H9 (cell line): ENCODE data around the gene RRBP1. TPM values are rescaled to one million over a fixed set of nuclear protein-coding genes. Genes with fewer than 3 reads are reported as not detected.

ENCODE experiments used
- DNase-seq: peaks from one replicate; pipeline ENCODE4 v3.0.0-alpha.2; 2017
- H2AFZ ChIP-seq: one replicate; pipeline ENCODE4 v1.6.1; 2013; ENCODE audit warnings: mild to moderate bottlenecking, low read length, control low read depth, moderate library complexity
- H2AK5ac ChIP-seq: 2 replicates; pipeline ENCODE4 v1.6.1; 2013; ENCODE audit warnings: low read length, control low read depth, mixed read lengths; ENCODE audit not compliant: insufficient read length
- H2BK120ac ChIP-seq: one replicate; pipeline ENCODE4 v1.6.1; 2013; ENCODE audit warnings: low read depth, mild to moderate bottlenecking, low read length, control low read depth, inconsistent platforms; ENCODE audit not compliant: poor library complexity, severe bottlenecking
- H2BK12ac ChIP-seq: 2 replicates; pipeline ENCODE4 v1.6.1; 2013; ENCODE audit warnings: low read length, control low read depth, mixed read lengths, low read depth; ENCODE audit not compliant: insufficient read length
- H2BK15ac ChIP-seq: 2 replicates; pipeline ENCODE4 v1.6.1; 2013; ENCODE audit warnings: low read depth, low read length, control low read depth
- H2BK20ac ChIP-seq: one replicate; pipeline ENCODE4 v1.6.1; 2013; ENCODE audit warnings: low read depth, mild to moderate bottlenecking, low read length, control low read depth, inconsistent platforms; ENCODE audit not compliant: poor library complexity, severe bottlenecking
- H2BK5ac ChIP-seq: 2 replicates; pipeline ENCODE4 v1.6.1; 2013; ENCODE audit warnings: low read length, control low read depth, mixed read lengths; ENCODE audit not compliant: insufficient read length
- H3K14ac ChIP-seq: 2 replicates; pipeline ENCODE4 v1.6.1; 2013; ENCODE audit warnings: low read length, control low read depth; ENCODE audit not compliant: insufficient read depth
- H3K18ac ChIP-seq: 2 replicates; pipeline ENCODE4 v1.6.1; 2013; ENCODE audit warnings: low read depth, mild to moderate bottlenecking, mixed read lengths, low read length, control low read depth; ENCODE audit not compliant: insufficient read length
- H3K23ac ChIP-seq: 2 replicates; pipeline ENCODE4 v1.6.1; 2013; ENCODE audit warnings: low read length, control low read depth, mixed read lengths, low read depth; ENCODE audit not compliant: insufficient read length
- H3K23me2 ChIP-seq: 2 replicates; pipeline ENCODE4 v1.6.1; 2013; ENCODE audit warnings: low read depth, mild to moderate bottlenecking, mixed read lengths, low read length, control low read depth; ENCODE audit not compliant: insufficient read length, poor library complexity, severe bottlenecking
- H3K27ac ChIP-seq: 2 replicates; pipeline ENCODE4 v1.5.1; 2013; ENCODE audit warnings: low read length, control low read depth, mixed read lengths, low read depth; ENCODE audit not compliant: insufficient read length
- H3K27me3 ChIP-seq: 2 replicates; pipeline ENCODE4 v1.6.1; 2013; ENCODE audit warnings: low read length, control low read depth, inconsistent platforms; ENCODE audit not compliant: insufficient read depth
- H3K4ac ChIP-seq: 2 replicates; pipeline ENCODE4 v1.6.1; 2013; ENCODE audit warnings: low read depth, mild to moderate bottlenecking, control low read depth, inconsistent platforms, low read length, moderate library complexity
- H3K4me1 ChIP-seq: 2 replicates; pipeline ENCODE4 v1.6.1; 2013; ENCODE audit warnings: low read length, control low read depth, inconsistent platforms; ENCODE audit not compliant: insufficient read depth
- H3K4me2 ChIP-seq: 2 replicates; pipeline ENCODE4 v1.6.1; 2013; ENCODE audit warnings: low read length, control low read depth, mixed read lengths; ENCODE audit not compliant: insufficient read length, insufficient read depth
- H3K56ac ChIP-seq: 2 replicates; pipeline ENCODE4 v1.6.1; 2013; ENCODE audit warnings: low read depth, mild to moderate bottlenecking, mixed read lengths, low read length, control low read depth; ENCODE audit not compliant: insufficient read length
- H3K79me1 ChIP-seq: 2 replicates; pipeline ENCODE4 v1.6.1; 2013; ENCODE audit warnings: low read depth, mild to moderate bottlenecking, moderate library complexity, low read length, control low read depth, inconsistent platforms; ENCODE audit not compliant: insufficient read depth, poor library complexity, severe bottlenecking
- H3K79me2 ChIP-seq: 2 replicates; pipeline ENCODE4 v1.6.1; 2013; ENCODE audit warnings: low read length, control low read depth, inconsistent platforms; ENCODE audit not compliant: insufficient read depth
- H3K9ac ChIP-seq: 2 replicates; pipeline ENCODE4 v1.6.1; 2013; ENCODE audit warnings: low read length, control low read depth, mixed read lengths; ENCODE audit not compliant: insufficient read length; ENCODE audit errors: extremely low read depth
- H3K9me3 ChIP-seq: one replicate; pipeline ENCODE4 v1.6.1; 2013; ENCODE audit warnings: low read depth, low read length, inconsistent platforms; ENCODE audit not compliant: control insufficient read depth
- H3T11ph ChIP-seq: one replicate; pipeline ENCODE4 v1.6.1; 2013; ENCODE audit warnings: mild to moderate bottlenecking, low read length, control low read depth, inconsistent platforms
- H4K20me1 ChIP-seq: one replicate; pipeline ENCODE4 v1.6.1; 2013; ENCODE audit not compliant: control insufficient read depth, insufficient read length, insufficient read depth
- H4K5ac ChIP-seq: 2 replicates; pipeline ENCODE4 v1.6.1; 2013; ENCODE audit warnings: low read depth, mild to moderate bottlenecking, mixed read lengths, low read length, control low read depth; ENCODE audit not compliant: insufficient read length
- H4K8ac ChIP-seq: replicated peaks from 2 replicates; pipeline ENCODE4 v1.6.1; 2013; ENCODE audit warnings: low read length, control low read depth, mixed read lengths, low read depth; ENCODE audit not compliant: insufficient read length
- H4K91ac ChIP-seq: 2 replicates; pipeline ENCODE4 v1.6.1; 2013; ENCODE audit warnings: low read depth, mild to moderate bottlenecking, moderate library complexity, mixed read lengths, low read length, control low read depth; ENCODE audit not compliant: insufficient read length
- H3K27ac Mint-ChIP-seq, 3 experiments: 2 replicates in 2 of 3; 3 replicates in 1 of 3; pipeline ENCODE4 v1.8.0; 2020 to 2021; ENCODE audit warnings: mixed read lengths in 3 of 3, mild to moderate bottlenecking in 1 of 3, moderate library complexity in 1 of 3
- H3K27me3 Mint-ChIP-seq: 2 replicates; pipeline ENCODE4 v1.8.0; 2021; ENCODE audit warnings: low read depth, mild to moderate bottlenecking, moderate library complexity, mixed read lengths
- H3K36me3 Mint-ChIP-seq, 3 experiments: 2 replicates in 2 of 3; 3 replicates in 1 of 3; pipeline ENCODE4 v1.8.0; 2020 to 2021; ENCODE audit warnings: low read depth in 3 of 3, mixed read lengths in 3 of 3; ENCODE audit not compliant: insufficient read depth in 1 of 3
- H3K4me1 Mint-ChIP-seq, 2 experiments: 2 replicates each; pipeline ENCODE4 v1.8.0; 2020; ENCODE audit warnings: mixed read lengths in 2 of 2
- H3K4me3 Mint-ChIP-seq, 2 experiments: 2 replicates in 1 of 2; 3 replicates in 1 of 2; pipeline ENCODE4 v1.8.0; 2020 to 2021; ENCODE audit warnings: mild to moderate bottlenecking in 2 of 2, mixed read lengths in 2 of 2, moderate library complexity in 1 of 2
- H3K9me3 Mint-ChIP-seq, 2 experiments: 2 replicates in 1 of 2; 3 replicates in 1 of 2; pipeline ENCODE4 v1.8.0; 2020; ENCODE audit warnings: mild to moderate bottlenecking in 2 of 2, mixed read lengths in 2 of 2, moderate library complexity in 1 of 2
- WGBS: extraction: QIAGEN DNeasy Blood & Tissue Kit; methylation state at CpG from one replicate; pipeline ENCODE4 v1.1.7; 2013; ENCODE audit warnings: missing lambda C conversion rate, low lambda C conversion rate, mixed read lengths; ENCODE audit not compliant: insufficient read length; ENCODE audit errors: extremely low coverage; 5-methylcytosine and 5-hydroxymethylcytosine counted together
- total RNA-seq: library from RNA; stranded (reverse); gene quantifications from 2 replicates; pipeline ENCODE4 v1.2.1, GENCODE V29; 2021
- TF ChIP-seq, protein P1 (sequence below): fragments of 200-600 bp; sonication (generic); conservative IDR thresholded peaks from 3 replicates; pipeline ENCODE4 v1.8.0; 2021; ENCODE audit warnings: antibody characterized with exemption, mild to moderate bottlenecking

RRBP1 gene
- total RNA-seq, 1 experiment from 2014 or later = 97.8 TPM

DNA sequence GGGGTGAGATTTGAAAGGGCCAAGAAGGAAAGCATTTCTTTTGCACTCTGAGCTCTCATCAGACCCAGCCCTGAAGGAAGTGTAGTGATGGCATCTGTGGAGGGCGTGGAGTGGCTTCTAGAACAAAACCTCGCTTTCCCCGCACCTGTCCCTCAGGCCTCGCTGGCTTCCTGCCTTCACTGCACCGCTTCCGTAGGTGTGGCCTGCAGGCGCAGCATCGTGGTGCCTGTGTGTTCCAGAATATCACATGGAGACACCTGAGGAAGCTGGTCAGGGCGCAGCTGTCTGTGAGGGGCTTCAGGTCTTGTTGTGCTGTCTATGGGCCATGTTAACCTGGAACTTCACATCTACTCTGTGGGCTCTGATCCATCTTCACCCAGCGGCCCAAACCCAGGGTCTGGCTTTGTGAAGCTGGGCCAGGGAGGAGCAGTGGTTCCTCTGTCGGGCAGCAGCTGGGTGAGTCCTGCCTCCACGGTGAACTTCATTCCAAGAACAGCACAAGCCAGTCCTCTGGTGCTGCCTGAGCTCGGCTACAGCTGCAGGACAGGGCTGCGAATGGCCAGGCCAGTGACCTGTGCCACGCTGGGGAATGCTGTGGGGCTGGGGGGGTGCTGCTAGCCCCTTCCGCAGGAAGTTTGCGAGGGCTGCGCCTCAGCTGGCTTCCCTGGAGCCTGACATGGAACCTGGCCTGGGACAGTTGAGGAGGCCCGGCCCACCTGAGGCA lies 71.3 kb downstream of the RRBP1 start:
- no peak overlapping the region for H2AFZ ChIP-seq
- no peak overlapping the region for H3K4me3 Mint-ChIP-seq
- no peaks in the 10 kb centered on the region; the same call in 1 of the 2 replicates for H3K4me1 ChIP-seq
- no peak overlapping the region for H3T11ph ChIP-seq
- no peak overlapping the region; a peak in 1 of 7 replicates for H3K27ac Mint-ChIP-seq
- no peak overlapping the region for H3K56ac ChIP-seq
- H4K91ac ChIP-seq = no peak overlapping the region
- H3K79me2 ChIP-seq = no peaks in the 10 kb centered on the region
- H2BK5ac ChIP-seq = no peak overlapping the region
- peaks cover 7 to 12% of the 10 kb centered on the region in 2 experiments for H3K4me1 Mint-ChIP-seq
- no peak overlapping the region for H4K8ac ChIP-seq
- H4K20me1 ChIP-seq = no peaks in the 10 kb centered on the region
- no peaks in the 10 kb centered on the region for H3K9me3 ChIP-seq
- no peak overlapping the region for H2AK5ac ChIP-seq
- H2BK20ac ChIP-seq = no peak overlapping the region
- H3K79me1 ChIP-seq = no peaks in the 10 kb centered on the region
- H3K9me3 Mint-ChIP-seq = no peaks in the 10 kb centered on the region
- H3K9ac ChIP-seq = no peak overlapping the region
- DNase-seq = peak; percentile 28
- no peak overlapping the region for H3K14ac ChIP-seq
- no peaks in the 10 kb centered on the region; the same call in 1 of the 2 replicates for H3K27me3 Mint-ChIP-seq
- no peak overlapping the region for H3K23ac ChIP-seq
- no peak overlapping the region for H2BK12ac ChIP-seq
- H3K36me3 Mint-ChIP-seq = peaks cover 0 to 17% (median 5%) of the 10 kb centered on the region in 3 experiments; a peak in 5 of 7 replicates
- no peaks in the 10 kb centered on the region for H3K23me2 ChIP-seq
- TF ChIP-seq, protein P1, sequence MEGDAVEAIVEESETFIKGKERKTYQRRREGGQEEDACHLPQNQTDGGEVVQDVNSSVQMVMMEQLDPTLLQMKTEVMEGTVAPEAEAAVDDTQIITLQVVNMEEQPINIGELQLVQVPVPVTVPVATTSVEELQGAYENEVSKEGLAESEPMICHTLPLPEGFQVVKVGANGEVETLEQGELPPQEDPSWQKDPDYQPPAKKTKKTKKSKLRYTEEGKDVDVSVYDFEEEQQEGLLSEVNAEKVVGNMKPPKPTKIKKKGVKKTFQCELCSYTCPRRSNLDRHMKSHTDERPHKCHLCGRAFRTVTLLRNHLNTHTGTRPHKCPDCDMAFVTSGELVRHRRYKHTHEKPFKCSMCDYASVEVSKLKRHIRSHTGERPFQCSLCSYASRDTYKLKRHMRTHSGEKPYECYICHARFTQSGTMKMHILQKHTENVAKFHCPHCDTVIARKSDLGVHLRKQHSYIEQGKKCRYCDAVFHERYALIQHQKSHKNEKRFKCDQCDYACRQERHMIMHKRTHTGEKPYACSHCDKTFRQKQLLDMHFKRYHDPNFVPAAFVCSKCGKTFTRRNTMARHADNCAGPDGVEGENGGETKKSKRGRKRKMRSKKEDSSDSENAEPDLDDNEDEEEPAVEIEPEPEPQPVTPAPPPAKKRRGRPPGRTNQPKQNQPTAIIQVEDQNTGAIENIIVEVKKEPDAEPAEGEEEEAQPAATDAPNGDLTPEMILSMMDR = no peak
- no peaks in the 10 kb centered on the region for H3K27me3 ChIP-seq
- no peak overlapping the region for H2BK15ac ChIP-seq
- no peak overlapping the region for H4K5ac ChIP-seq
- no peak overlapping the region for H3K4me2 ChIP-seq
- WGBS = no CpG with 5 or more reads among the region's 19 CpGs
- no peak overlapping the region for H3K4ac ChIP-seq
- no peak overlapping the region for H2BK120ac ChIP-seq
- no peak overlapping the region for H3K18ac ChIP-seq
- no peak overlapping the region for H3K27ac ChIP-seq
